Thyroid gland (tissue), 4 donors: ENCODE results near the gene SORL1. TPM values are rescaled to one million over a fixed set of nuclear protein-coding genes. Genes with fewer than 3 reads are reported as not detected.

Source experiments
- DNase-seq, 2 donors: peaks; one replicate each; pipeline ENCODE4 v3.0.0-alpha.2; 2019
- H3K27ac ChIP-seq, 3 donors: fragments of 200-600 bp; sonication (generic); 1 replicate in 2 of 3; 2 replicates in 1 of 3; pipeline ENCODE4 v1.5.1; 2016 to 2019; ENCODE audit warnings: mild to moderate bottlenecking in 1 of 3, moderate library complexity in 1 of 3
- H3K27me3 ChIP-seq: fragments of 200-600 bp; sonication (generic); one replicate; pipeline ENCODE4 v1.5.1; 2019
- H3K36me3 ChIP-seq, 2 donors: fragments of 200-600 bp; sonication (generic); one replicate each; pipeline ENCODE4 v1.5.1; 2016 to 2019
- H3K4me1 ChIP-seq, 2 donors: fragments of 200-600 bp; sonication (generic); one replicate each; pipeline ENCODE4 v1.5.1; 2017 to 2019
- H3K4me3 ChIP-seq, 3 donors: fragments of 200-600 bp; sonication (generic); replicated peaks in 1 of 3; 1 replicate in 2 of 3; 2 replicates in 1 of 3; pipeline ENCODE4 v1.5.1; 2016; ENCODE audit warnings: mild to moderate bottlenecking in 1 of 3
- H3K9me3 ChIP-seq: fragments of 200-600 bp; sonication (generic); one replicate; pipeline ENCODE4 v1.5.1; 2017
- POLR2A ChIP-seq, 2 donors: fragments of 450-650 bp; IDR thresholded peaks; one replicate each; pipeline ENCODE4 v1.6.1; 2017; ENCODE audit warnings: antibody characterized with exemption in 2 of 2, mild to moderate bottlenecking in 2 of 2, moderate library complexity in 1 of 2
- WGBS, 2 donors: methylation state at CpG; one replicate each; pipeline ENCODE4 v1.1.5; 2017; 5-methylcytosine and 5-hydroxymethylcytosine counted together
- intact Hi-C: fragments of 100-400 bp; cut with DNase I; formaldehyde crosslinking; loops from one replicate; pipeline ENCODE4 v1.15.1; 2023
- total RNA-seq, 4 donors: library from RNA; depleted of rRNA; stranded (reverse); fragments of >200 nt; gene quantifications; one replicate each; pipeline ENCODE4 v1.2.3, GENCODE V29; 2016
- TF ChIP-seq, protein P1 (sequence below), 6 experiments: fragments of 200-600 bp in 3 of 6; fragments of 450-650 bp in 3 of 6; sonication (generic) in 3 of 6; IDR thresholded peaks; one replicate each; pipeline ENCODE4 v1.5.1; 2016 to 2019; ENCODE audit warnings: antibody characterized with exemption in 6 of 6, mild to moderate bottlenecking in 2 of 6, inconsistent platforms in 1 of 6, moderate library complexity in 1 of 6

Gene SORL1
- total RNA-seq, 4 donors from 2014 or later = 19.6 to 73.8 (median 53.6) TPM

DNA sequence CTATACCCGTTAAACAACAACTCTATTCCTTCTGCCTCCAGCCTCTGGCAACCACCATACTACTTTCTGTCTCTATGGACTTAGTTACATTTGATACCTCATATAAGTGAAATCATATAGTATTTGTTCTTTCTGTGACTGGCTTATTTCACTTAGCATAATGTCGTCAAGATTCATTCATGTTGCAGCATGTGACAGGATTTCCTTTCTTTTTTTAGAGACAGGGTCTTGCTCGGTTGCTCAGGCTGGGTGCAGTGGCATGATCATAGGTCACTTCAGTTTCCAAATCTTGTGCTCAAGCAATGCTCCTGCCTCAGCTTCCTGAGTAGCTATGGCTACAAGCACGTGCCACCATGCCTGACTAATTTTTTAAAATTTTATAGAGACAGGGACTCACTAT is 29.4 kb upstream of the SORL1 start:
- 53 to 60% methylated on average over 4 of the region's 4 CpGs for WGBS, 2 donors
- Histone ChIP-seq H3K4me3 (no peak overlapping the region), H3K27me3 (no peaks in the 10 kb centered on the region), H3K27ac (no peak overlapping the region), H3K36me3 (no peaks in the 10 kb centered on the region), H3K4me1 (peaks cover 4 to 12% of the 10 kb centered on the region in 2 donors), H3K9me3 (no peaks in the 10 kb centered on the region)
- intact Hi-C loops = no loop called here
- TF ChIP-seq, protein P1, sequence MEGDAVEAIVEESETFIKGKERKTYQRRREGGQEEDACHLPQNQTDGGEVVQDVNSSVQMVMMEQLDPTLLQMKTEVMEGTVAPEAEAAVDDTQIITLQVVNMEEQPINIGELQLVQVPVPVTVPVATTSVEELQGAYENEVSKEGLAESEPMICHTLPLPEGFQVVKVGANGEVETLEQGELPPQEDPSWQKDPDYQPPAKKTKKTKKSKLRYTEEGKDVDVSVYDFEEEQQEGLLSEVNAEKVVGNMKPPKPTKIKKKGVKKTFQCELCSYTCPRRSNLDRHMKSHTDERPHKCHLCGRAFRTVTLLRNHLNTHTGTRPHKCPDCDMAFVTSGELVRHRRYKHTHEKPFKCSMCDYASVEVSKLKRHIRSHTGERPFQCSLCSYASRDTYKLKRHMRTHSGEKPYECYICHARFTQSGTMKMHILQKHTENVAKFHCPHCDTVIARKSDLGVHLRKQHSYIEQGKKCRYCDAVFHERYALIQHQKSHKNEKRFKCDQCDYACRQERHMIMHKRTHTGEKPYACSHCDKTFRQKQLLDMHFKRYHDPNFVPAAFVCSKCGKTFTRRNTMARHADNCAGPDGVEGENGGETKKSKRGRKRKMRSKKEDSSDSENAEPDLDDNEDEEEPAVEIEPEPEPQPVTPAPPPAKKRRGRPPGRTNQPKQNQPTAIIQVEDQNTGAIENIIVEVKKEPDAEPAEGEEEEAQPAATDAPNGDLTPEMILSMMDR (IDR thresholded peaks at IDR 0.05) = no peak
- no peak for TF ChIP-seq POLR2A (IDR thresholded peaks at IDR 0.05)
- no peak for DNase-seq

DNA sequence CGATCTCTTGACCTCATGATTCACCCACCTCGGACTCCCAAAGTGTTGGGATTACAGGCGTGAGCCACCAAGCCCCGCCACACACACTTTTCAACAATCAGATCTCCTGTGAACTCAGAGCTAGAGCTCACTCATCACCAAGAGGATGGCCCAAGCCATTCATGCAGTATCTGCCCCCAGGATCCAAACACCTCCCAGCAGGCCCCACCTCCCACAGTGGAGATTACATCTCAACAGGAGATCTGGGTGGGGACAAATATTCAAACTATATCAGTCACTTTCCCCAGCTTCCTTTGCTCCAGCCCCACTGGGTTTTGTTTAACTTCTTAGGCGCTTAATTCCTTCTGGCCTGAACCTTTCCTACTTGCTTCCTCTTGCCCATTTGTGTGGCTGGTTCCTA is 26.3 kb upstream of the SORL1 start:
- WGBS, 2 donors = 91 to 95% methylated on average over 5 of the region's 5 CpGs
- Histone ChIP-seq H3K36me3 (no peaks in the 10 kb centered on the region), H3K4me3 (no peak overlapping the region), H3K27ac (no peak overlapping the region), H3K27me3 (no peaks in the 10 kb centered on the region), H3K4me1 (peaks cover 4 to 7% of the 10 kb centered on the region in 2 donors), H3K9me3 (no peaks in the 10 kb centered on the region)
- intact Hi-C loops = no loop called here
- DNase-seq = no peak
- TF ChIP-seq, protein P1 (IDR thresholded peaks at IDR 0.05) = no peak

DNA sequence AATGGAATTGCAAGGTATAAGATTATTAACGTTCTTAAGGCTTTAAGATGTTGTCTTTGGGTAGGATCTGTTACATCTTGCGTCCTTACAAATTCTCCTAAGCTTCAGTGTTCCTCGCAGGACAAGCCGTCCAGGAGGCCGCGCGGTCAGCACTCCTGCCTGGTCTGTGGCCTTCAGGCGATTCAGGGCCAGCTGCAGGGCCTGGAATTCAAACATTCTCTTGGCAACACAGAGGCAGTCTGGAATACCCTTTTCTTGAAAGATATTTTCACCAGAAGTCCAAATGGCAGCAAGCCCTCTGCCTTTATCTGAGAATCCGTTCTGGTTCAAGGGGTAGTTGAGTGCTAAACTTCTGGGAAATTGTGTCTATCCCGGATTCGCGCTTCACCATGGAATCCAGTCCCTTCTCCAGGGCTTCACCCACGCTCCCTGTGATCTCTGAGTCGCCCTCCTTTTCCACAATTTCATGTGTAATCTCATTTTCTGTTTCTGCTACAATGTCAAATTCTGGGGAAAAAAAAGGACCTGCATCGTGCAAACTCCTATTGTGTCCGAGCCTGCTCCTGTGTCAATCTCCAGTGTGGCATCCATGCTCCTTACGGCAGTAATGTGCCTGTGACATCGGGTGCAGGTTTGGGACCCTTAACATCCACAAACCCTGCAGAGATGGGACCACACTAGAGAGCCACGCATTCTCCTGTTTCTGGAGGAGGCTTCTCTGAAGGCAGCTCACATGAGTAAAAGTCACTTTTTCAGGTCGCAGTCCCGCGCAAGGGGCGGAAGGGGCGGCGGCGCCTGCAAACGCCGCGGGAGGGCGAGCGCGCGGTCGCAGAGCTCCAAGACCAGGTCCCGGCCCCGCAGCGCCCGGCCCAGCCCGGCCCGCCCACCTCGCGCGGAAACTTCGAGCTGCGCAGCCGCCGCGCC is 25.4 kb upstream of the SORL1 start:
- intact Hi-C loops = no loop called here
- Histone ChIP-seq H3K9me3 (no peaks in the 10 kb centered on the region), H3K4me3 (peak overlapping the region in 1 of 3 donors; percentile 6), H3K36me3 (no peaks in the 10 kb centered on the region), H3K27ac (peak overlapping the region in 1 of 3 donors; percentile 31), H3K4me1 (peaks cover 4 to 7% of the 10 kb centered on the region in 2 donors), H3K27me3 (no peaks in the 10 kb centered on the region)
- DNase-seq = peak; percentile 63 to 65
- no peak for TF ChIP-seq POLR2A (IDR thresholded peaks at IDR 0.05)
- TF ChIP-seq, protein P1 (IDR thresholded peaks at IDR 0.05) = peak in 2 of 6 experiments; percentile 25 to 37
- 35 to 49% methylated on average over 23 to 28 of the region's 48 CpGs for WGBS, 2 donors

DNA sequence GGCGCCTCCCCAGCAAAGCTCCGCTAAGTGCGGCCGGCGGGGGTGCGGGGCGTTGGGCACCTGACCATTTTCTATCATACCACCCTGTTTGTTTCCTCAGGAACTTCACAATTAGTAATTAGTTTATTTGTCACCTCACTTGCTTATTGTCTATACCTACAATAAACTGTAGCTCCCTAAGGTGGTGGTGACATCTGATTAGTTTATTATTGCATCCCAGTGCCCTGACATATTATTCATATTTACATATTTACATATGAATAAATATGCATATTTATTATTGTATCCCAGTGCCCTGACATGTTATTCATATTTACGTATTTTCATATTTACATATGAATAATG is 24.7 kb upstream of the SORL1 start:
- TF ChIP-seq, protein P1 (IDR thresholded peaks at IDR 0.05) = no peak
- no peak for TF ChIP-seq POLR2A (IDR thresholded peaks at IDR 0.05)
- no peak for DNase-seq
- intact Hi-C loops = no loop called here
- peaks cover 4 to 7% of the 10 kb centered on the region in 2 donors for H3K4me1 ChIP-seq
- H3K4me3 ChIP-seq = peak overlapping the region in 1 of 3 donors; percentile 6
- WGBS, 2 donors = 12 to 16% methylated on average over 8 of the region's 8 CpGs
- H3K27me3 ChIP-seq = no peaks in the 10 kb centered on the region
- no peaks in the 10 kb centered on the region for H3K9me3 ChIP-seq
- no peak overlapping the region for H3K27ac ChIP-seq
- no peaks in the 10 kb centered on the region for H3K36me3 ChIP-seq

DNA sequence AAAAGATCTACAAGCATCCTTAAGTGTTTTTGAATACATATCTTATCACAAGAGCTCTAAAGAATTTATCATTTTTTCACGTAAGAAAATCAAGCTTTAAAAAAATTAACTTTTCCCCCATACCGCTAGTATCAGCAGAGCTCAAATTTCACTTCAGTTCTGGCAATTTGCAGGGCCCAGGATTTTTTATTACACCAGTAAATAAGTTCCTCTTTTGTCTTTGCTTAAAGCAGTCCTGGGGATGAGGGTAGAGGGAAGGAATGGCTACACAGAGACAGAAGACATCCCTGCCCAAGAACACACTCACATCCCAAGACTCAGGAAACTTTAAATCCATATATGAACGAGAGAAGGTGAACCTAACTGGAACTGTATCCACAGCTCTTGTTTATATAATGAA is 22.6 kb upstream of the SORL1 start:
- WGBS, 2 donors = 60 to 68% methylated on average over 3 of the region's 3 CpGs
- Histone ChIP-seq H3K4me1 (peaks cover 4 to 7% of the 10 kb centered on the region in 2 donors), H3K9me3 (no peaks in the 10 kb centered on the region), H3K27me3 (no peaks in the 10 kb centered on the region), H3K4me3 (no peak overlapping the region), H3K27ac (no peak overlapping the region), H3K36me3 (no peaks in the 10 kb centered on the region)
- TF ChIP-seq POLR2A (IDR thresholded peaks at IDR 0.05) = no peak
- TF ChIP-seq, protein P1 (IDR thresholded peaks at IDR 0.05) = no peak
- intact Hi-C loops = no loop called here
- DNase-seq = no peak
